ENCODE data around the gene RAB36. TPM values are rescaled to one million over a fixed set of nuclear protein-coding genes. Genes with fewer than 3 reads are reported as not detected.

RAB36 gene
- total and polyA plus RNA-seq, 10 donors, result 1.0 to 3.7 (median 1.6) TPM

DNA sequence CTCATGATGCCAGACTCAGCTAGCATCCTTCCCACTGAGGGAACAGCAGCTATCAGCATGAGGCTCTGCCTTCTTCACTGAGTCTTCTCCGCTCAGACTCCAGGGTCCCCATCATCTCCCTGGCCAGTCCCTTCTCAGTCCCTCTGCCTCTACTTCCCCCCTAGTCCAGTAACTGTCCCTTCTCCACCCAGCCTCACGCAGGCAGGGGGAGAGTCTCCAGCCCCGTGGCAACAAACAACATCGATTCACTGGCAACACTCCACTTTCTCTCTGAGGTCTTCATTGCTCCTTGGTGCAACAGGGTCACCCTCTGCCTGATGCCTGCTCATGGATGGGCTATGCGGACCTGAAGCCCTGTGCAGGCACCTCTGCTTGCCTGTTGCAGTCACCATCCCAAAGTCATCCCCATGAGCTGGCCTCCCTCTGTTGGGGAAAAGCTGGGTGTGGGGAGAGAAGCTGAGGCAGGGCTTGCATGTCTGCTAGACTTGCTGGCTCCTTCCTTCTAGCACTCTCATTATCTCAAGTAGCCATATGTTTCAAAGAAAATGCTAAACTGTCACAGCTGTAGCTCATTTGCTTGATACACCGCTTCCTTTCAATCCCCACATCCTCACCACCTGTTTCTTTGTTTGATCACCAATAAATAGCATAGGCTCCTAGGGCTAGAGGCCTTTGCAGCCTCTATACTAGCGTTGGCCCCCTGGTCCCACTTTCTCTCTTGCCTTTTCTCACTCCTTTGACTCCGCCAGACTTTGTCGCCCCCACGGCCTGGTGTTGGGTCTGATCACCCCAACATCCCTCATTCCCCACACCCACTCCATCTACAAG, 30.8 kb downstream of the RAB36 start:
- Histone ChIP-seq H3K4me1 (peaks cover 16 to 48% (median 27%) of the 10 kb centered on the region in 6 donors), H3K27ac (peak overlapping the region in 2 of 8 donors; percentile 46 to 52), H3K27me3 (replicated peaks in 1 of 7) (no peaks in the 10 kb centered on the region), H3K9me3 (peaks cover 0 to 17% (median 13%) of the 10 kb centered on the region in 8 donors), H3K36me3 (no peaks in the 10 kb centered on the region), H3K4me3 (no peak overlapping the region)
- 90 to 92% (median 91%) methylated on average over 10 of the region's 10 CpGs for WGBS, 5 donors
- DNase-seq, result no peak
- TF ChIP-seq POLR2AphosphoS5 (IDR thresholded peaks at IDR 0.05), result no peak
- no peak for TF ChIP-seq POLR2A (IDR thresholded peaks at IDR 0.05)
- TF ChIP-seq, protein P1, sequence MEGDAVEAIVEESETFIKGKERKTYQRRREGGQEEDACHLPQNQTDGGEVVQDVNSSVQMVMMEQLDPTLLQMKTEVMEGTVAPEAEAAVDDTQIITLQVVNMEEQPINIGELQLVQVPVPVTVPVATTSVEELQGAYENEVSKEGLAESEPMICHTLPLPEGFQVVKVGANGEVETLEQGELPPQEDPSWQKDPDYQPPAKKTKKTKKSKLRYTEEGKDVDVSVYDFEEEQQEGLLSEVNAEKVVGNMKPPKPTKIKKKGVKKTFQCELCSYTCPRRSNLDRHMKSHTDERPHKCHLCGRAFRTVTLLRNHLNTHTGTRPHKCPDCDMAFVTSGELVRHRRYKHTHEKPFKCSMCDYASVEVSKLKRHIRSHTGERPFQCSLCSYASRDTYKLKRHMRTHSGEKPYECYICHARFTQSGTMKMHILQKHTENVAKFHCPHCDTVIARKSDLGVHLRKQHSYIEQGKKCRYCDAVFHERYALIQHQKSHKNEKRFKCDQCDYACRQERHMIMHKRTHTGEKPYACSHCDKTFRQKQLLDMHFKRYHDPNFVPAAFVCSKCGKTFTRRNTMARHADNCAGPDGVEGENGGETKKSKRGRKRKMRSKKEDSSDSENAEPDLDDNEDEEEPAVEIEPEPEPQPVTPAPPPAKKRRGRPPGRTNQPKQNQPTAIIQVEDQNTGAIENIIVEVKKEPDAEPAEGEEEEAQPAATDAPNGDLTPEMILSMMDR (IDR thresholded peaks at IDR 0.05 in 8 of 11, conservative IDR thresholded peaks at IDR 0.05 in 3 of 11), result no peak
- intact Hi-C loops (cut with DNase I; ENCODE audit: low total_unique reads), result no loop called here

DNA sequence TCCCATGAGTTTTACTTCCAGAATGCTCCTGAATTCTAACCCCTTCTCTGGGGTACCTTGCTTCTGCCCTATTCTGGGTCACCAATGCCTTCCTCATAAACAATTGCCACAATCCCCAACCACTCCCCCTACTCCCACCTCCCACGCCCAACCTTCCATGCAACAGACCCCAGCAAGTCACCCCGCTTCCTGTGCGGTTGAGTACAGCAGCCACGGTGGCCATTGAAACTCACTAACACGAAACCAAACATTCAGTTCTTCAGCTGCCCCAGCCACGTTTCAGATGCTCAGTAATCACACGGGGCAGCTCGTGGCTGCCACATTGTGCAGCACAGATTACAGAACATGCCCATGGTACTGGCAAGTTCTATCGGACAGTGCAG, 31.4 kb downstream of the RAB36 start:
- peak overlapping the region in 2 of 8 donors; percentile 46 to 52 for H3K27ac ChIP-seq
- no peak overlapping the region for H3K4me3 ChIP-seq
- intact Hi-C loops (cut with DNase I; ENCODE audit: low total_unique reads), result no loop called here
- no peaks in the 10 kb centered on the region for H3K27me3 ChIP-seq (replicated peaks in 1 of 7)
- H3K9me3 ChIP-seq, result peaks cover 0 to 17% (median 13%) of the 10 kb centered on the region in 8 donors
- 74 to 93% (median 83%) methylated on average over 9 of the region's 9 CpGs for WGBS, 5 donors
- no peaks in the 10 kb centered on the region for H3K36me3 ChIP-seq
- H3K4me1 ChIP-seq, result peaks cover 19 to 52% (median 31%) of the 10 kb centered on the region in 6 donors
- no peak for DNase-seq
- TF ChIP-seq POLR2AphosphoS5 (IDR thresholded peaks at IDR 0.05) (no peak), POLR2A (IDR thresholded peaks at IDR 0.05) (no peak)
- TF ChIP-seq, protein P1 (IDR thresholded peaks at IDR 0.05 in 8 of 11, conservative IDR thresholded peaks at IDR 0.05 in 3 of 11), result no peak

DNA sequence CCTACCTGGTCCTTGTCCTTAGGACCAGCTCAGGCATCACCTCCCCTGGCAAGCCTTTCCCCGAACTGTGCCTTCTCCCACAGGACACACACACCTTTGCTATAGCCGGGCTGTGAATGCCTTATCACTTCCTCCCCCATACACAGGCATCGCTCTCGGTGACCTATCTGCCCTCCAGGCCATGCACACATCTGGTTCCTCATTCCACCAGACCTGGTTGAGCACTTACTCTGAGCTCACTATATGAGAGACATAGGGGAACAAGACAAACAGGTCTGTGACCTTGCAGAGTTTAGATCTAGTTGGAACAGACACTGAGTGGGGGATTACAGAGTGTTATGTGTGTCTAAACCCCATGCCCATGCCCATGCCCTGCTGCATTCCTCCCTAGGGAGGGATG, 31.9 kb downstream of the RAB36 start:
- TF ChIP-seq POLR2A (IDR thresholded peaks at IDR 0.05), result no peak
- peaks cover 0 to 17% (median 13%) of the 10 kb centered on the region in 8 donors for H3K9me3 ChIP-seq
- intact Hi-C loops (cut with DNase I; ENCODE audit: low total_unique reads), result no loop called here
- 36 to 63% (median 57%) methylated on average over 4 of the region's 4 CpGs for WGBS, 5 donors
- H3K27ac ChIP-seq, result peak overlapping the region in 3 of 8 donors; percentile 3 to 52 (median 46)
- no peak overlapping the region for H3K4me3 ChIP-seq
- no peaks in the 10 kb centered on the region for H3K27me3 ChIP-seq (replicated peaks in 1 of 7)
- H3K36me3 ChIP-seq, result no peaks in the 10 kb centered on the region
- peaks cover 22 to 58% (median 37%) of the 10 kb centered on the region in 6 donors for H3K4me1 ChIP-seq
- DNase-seq, result no peak

DNA sequence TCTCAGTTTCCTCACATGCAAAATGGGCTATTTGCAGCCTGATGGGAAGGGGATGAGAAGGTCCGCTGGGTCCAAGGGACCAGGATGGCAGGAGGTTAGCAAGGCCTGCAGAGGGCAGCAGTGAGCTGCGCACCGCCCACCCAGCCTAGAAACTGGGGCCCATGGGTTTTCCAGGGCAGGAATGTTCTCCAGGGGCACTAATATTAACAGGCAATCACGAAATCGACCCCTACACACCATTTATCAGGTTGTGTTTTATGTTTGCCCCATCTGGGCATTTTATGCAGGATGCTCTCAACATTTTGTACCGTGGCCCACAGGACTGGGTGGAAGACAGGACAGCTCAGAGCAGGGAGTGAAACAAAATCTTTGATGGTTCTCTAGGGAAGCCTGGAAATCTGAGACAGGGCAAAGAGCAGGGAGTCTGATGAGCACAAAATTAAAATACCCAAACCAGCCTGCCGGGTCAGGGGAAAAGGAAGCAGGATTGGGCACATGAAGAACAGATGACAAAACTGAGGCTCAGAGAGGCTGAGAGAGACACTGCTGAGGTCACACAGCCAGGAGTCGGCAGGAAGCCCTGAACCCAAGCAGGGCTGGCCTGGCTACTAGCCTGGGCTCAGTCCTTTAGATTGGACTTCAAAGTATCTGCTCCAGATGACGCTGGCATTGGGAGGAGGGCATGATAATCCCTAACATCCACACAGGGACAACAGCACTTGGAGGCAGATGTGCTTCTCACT, 33.4 kb downstream of the RAB36 start:
- H3K4me1 ChIP-seq, result peaks cover 35 to 73% (median 52%) of the 10 kb centered on the region in 6 donors
- TF ChIP-seq POLR2AphosphoS5 (IDR thresholded peaks at IDR 0.05) (peak in 2 of 3 donors; percentile 28 to 58), POLR2A (IDR thresholded peaks at IDR 0.05) (no peak)
- TF ChIP-seq, protein P1 (IDR thresholded peaks at IDR 0.05 in 8 of 11, conservative IDR thresholded peaks at IDR 0.05 in 3 of 11), result peak; percentile 90 to 98 (median 95)
- peak overlapping the region in 4 of 8 donors; percentile 1 to 89 (median 83) for H3K27ac ChIP-seq

More for the DNA sequence above, 33.4 kb downstream of the RAB36 start:
- Histone ChIP-seq H3K27me3 (replicated peaks in 1 of 7) (no peaks in the 10 kb centered on the region), H3K9me3 (peaks cover 0 to 17% (median 13%) of the 10 kb centered on the region in 8 donors), H3K4me3 (no peak overlapping the region), H3K36me3 (no peaks in the 10 kb centered on the region)
- 31 to 39% (median 35%) methylated on average over 9 of the region's 9 CpGs for WGBS, 5 donors
- peak; percentile 91 for DNase-seq
- intact Hi-C loops (cut with DNase I; ENCODE audit: low total_unique reads), result loop anchor here (2.0 kb wide), 1 partner anchor 102 kb away; no protein-coding TSS in a partner anchor

All from spleen (tissue), 11 donors.